ENCODE results near the gene NDFIP1.
A peak's percentile ranks its signal among the peaks of the same experiment; 100 is the strongest.
"Not testable (repeated sequence)": the region's sequence is repeated elsewhere in the genome, so short reads cannot be mapped to it uniquely, and the experiment has no call there.

The NDFIP1 gene

GRCh38 chr5:142186857-142187594, 78.4 kb downstream of the NDFIP1 start:
- Mint-ChIP-seq H3K27me3 (ENCODE audit: low read depth) (peaks cover 8% of the 10 kb centered on the region), H3K4me3 (no peak overlapping the region), H3K27ac (no peak overlapping the region), H3K4me1 (ENCODE audit: low read depth) (peaks cover 4% of the 10 kb centered on the region), H3K9me3 (no peaks in the 10 kb centered on the region), H3K36me3 (ENCODE audit: low read depth) (no peaks in the 10 kb centered on the region)
- DNase-seq (ENCODE audit: low spot score), result no peak

DNA sequence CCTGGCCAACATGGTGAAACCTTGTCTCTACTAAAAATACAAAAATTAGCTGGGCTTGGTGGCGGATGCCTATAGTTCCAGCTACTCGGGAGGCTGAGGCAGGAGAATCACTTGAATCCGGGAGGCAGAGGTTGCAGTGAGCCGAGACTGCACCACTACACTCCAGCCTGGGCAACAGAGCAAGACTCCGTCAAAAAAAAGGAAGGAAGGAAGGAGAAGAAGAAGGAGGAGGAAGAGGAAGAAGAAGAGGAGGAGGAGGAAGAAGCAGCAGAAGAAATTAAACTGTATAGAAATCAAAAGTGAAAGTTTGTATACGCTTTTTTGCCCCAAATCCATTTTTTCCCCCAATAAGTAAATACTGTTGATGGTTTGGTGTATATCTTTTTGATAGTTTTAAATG, 80.1 kb downstream of the NDFIP1 start:
- H3K9me3 Mint-ChIP-seq; H3K36me3 Mint-ChIP-seq (ENCODE audit: low read depth); H3K27me3 Mint-ChIP-seq (ENCODE audit: low read depth); H3K27ac Mint-ChIP-seq; H3K4me1 Mint-ChIP-seq (ENCODE audit: low read depth); DNase-seq (ENCODE audit: low spot score): not testable (repeated sequence)
- H3K4me3 Mint-ChIP-seq, result peak overlapping the region; percentile 54

GRCh38 chr5:142189813-142190212, 81.2 kb downstream of the NDFIP1 start:
- DNase-seq (ENCODE audit: low spot score), result no peak
- Mint-ChIP-seq H3K4me3 (no peak overlapping the region), H3K36me3 (ENCODE audit: low read depth) (no peaks in the 10 kb centered on the region), H3K9me3 (no peaks in the 10 kb centered on the region), H3K27ac (no peak overlapping the region), H3K4me1 (ENCODE audit: low read depth) (peaks cover 4% of the 10 kb centered on the region), H3K27me3 (ENCODE audit: low read depth) (peaks cover 8% of the 10 kb centered on the region)

DNA sequence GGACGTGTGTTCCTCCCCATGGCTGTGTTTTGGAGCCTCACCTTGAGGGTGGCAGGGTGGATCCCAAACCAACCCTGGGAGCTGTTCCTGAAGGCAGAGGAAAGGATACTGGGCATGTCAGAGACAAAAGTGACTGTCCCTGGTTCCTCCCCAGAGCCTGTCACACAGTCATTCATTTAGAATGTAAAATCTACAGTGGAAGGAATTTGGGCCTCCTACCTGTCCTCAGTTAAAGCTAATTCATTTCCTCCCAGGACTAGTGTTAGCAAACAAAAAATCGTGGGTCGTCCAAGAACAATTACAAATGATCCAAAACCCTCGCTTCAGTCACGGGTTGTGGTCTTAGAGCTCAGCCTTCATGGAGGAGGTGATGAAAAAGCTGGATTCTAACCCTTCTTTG, 83.2 kb downstream of the NDFIP1 start:
- H3K4me1 Mint-ChIP-seq (ENCODE audit: low read depth), result peaks cover 4% of the 10 kb centered on the region
- no peak overlapping the region for H3K4me3 Mint-ChIP-seq
- H3K36me3 Mint-ChIP-seq (ENCODE audit: low read depth), result no peaks in the 10 kb centered on the region
- no peaks in the 10 kb centered on the region for H3K9me3 Mint-ChIP-seq
- H3K27ac Mint-ChIP-seq, result no peak overlapping the region
- DNase-seq (ENCODE audit: low spot score), result no peak
- H3K27me3 Mint-ChIP-seq (ENCODE audit: low read depth), result peaks cover 8% of the 10 kb centered on the region

DNA sequence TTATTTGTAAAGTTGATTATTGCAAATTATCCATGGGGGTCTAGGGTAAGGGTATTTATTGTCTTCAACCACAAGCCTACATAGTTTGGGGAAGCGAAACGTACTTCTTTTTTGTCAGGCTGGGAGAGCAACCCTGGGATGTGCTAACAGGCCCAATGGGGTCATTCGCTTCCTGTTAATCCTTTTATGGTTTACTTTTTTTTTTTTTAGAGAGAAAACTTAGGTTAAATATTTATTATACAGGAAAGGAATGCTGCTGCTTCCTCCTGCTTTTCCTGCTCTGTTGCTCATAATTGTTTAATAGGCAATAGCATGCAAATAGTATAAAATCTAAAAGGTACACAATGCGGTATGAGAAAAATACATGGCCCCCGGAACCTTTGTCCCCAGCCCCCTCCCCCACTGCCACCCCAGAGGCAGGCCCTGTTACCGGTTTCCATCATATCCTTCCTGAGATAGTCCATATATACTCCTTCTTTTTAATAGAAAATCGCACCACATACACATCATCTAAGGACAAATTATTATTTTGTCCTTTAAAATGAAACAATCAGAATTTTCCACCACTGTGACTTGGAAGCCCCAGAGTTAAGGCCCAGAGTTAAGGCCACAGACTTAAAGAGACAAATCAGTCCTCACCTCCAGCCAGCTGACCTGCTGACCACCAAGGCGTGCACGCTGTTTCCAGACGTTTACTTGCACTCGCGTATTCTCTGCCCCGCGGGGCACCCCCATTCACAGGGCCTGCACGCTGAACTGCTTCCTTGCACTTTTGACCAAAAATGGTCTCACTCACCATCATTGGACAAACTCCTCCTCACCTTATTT, 83.9 kb downstream of the NDFIP1 start:
- Mint-ChIP-seq H3K9me3 (no peaks in the 10 kb centered on the region), H3K4me3 (no peak overlapping the region), H3K27ac (no peak overlapping the region), H3K36me3 (ENCODE audit: low read depth) (no peaks in the 10 kb centered on the region), H3K27me3 (ENCODE audit: low read depth) (peaks cover 5% of the 10 kb centered on the region), H3K4me1 (ENCODE audit: low read depth) (peaks cover 3% of the 10 kb centered on the region)
- no peak for DNase-seq (ENCODE audit: low spot score)

- no peaks in the 10 kb centered on the region for H3K9me3 Mint-ChIP-seq
- peaks cover 2% of the 10 kb centered on the region for H3K27me3 Mint-ChIP-seq (ENCODE audit: low read depth)
- no peak overlapping the region for H3K4me3 Mint-ChIP-seq
- H3K27ac Mint-ChIP-seq, result no peak overlapping the region
- DNase-seq (ENCODE audit: low spot score), result no peak
- no peaks in the 10 kb centered on the region for H3K36me3 Mint-ChIP-seq (ENCODE audit: low read depth)
- H3K4me1 Mint-ChIP-seq (ENCODE audit: low read depth), result peaks cover 2% of the 10 kb centered on the region
These were observed 84.5 kb downstream of the NDFIP1 start for GRCh38 chr5:142193114-142193428.

GRCh38 chr5:142197098-142197497, 88.5 kb downstream of the NDFIP1 start:
- no peaks in the 10 kb centered on the region for H3K36me3 Mint-ChIP-seq (ENCODE audit: low read depth)
- H3K9me3 Mint-ChIP-seq, result no peaks in the 10 kb centered on the region
- H3K4me1 Mint-ChIP-seq (ENCODE audit: low read depth), result no peaks in the 10 kb centered on the region
- no peak overlapping the region for H3K4me3 Mint-ChIP-seq
- no peak overlapping the region for H3K27ac Mint-ChIP-seq
- no peak for DNase-seq (ENCODE audit: low spot score)
- H3K27me3 Mint-ChIP-seq (ENCODE audit: low read depth), result peaks cover 6% of the 10 kb centered on the region

- DNase-seq (ENCODE audit: low spot score), result no peak
- H3K4me1 Mint-ChIP-seq (ENCODE audit: low read depth), result no peaks in the 10 kb centered on the region
- H3K27me3 Mint-ChIP-seq (ENCODE audit: low read depth), result peaks cover 6% of the 10 kb centered on the region
- H3K27ac Mint-ChIP-seq, result no peak overlapping the region
- H3K9me3 Mint-ChIP-seq, result no peaks in the 10 kb centered on the region
- H3K36me3 Mint-ChIP-seq (ENCODE audit: low read depth), result no peaks in the 10 kb centered on the region
- no peak overlapping the region for H3K4me3 Mint-ChIP-seq
These were observed 89.2 kb downstream of the NDFIP1 start for GRCh38 chr5:142197781-142198180.

- Mint-ChIP-seq H3K27me3 (ENCODE audit: low read depth) (peaks cover 6% of the 10 kb centered on the region), H3K27ac (no peak overlapping the region), H3K4me3 (no peak overlapping the region), H3K36me3 (ENCODE audit: low read depth) (no peaks in the 10 kb centered on the region), H3K9me3 (no peaks in the 10 kb centered on the region), H3K4me1 (ENCODE audit: low read depth) (no peaks in the 10 kb centered on the region)
- DNase-seq (ENCODE audit: low spot score), result no peak
These were observed 90.8 kb downstream of the NDFIP1 start for GRCh38 chr5:142199388-142199787.

DNA sequence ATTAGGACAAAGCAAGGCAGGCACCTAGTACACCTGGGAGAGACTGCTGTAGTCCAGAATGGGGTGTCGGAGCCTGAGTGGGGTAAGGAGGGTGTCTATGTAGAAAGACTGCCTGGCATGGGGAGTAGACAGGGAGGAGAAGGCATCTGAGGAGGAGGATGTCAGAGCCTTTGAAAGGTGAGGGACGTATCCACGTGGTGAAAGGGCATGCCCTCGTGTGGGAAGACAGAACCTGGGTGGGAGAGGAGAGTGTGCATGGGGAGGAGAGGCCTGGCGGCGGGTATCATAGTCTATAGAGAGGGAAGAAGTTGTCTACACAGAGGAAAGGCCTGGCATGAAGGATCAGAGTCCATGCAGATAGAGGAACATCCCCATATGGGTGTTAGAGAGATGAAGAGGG, 91.8 kb downstream of the NDFIP1 start:
- Mint-ChIP-seq H3K4me1 (ENCODE audit: low read depth) (no peaks in the 10 kb centered on the region), H3K27me3 (ENCODE audit: low read depth) (peaks cover 6% of the 10 kb centered on the region), H3K9me3 (no peaks in the 10 kb centered on the region), H3K4me3 (no peak overlapping the region), H3K27ac (no peak overlapping the region), H3K36me3 (ENCODE audit: low read depth) (no peaks in the 10 kb centered on the region)
- no peak for DNase-seq (ENCODE audit: low spot score)

GRCh38 chr5:142201471-142201887, 92.9 kb downstream of the NDFIP1 start:
- H3K36me3 Mint-ChIP-seq (ENCODE audit: low read depth), result no peaks in the 10 kb centered on the region
- no peaks in the 10 kb centered on the region for H3K9me3 Mint-ChIP-seq
- no peak overlapping the region for H3K27ac Mint-ChIP-seq
- H3K27me3 Mint-ChIP-seq (ENCODE audit: low read depth), result peaks cover 6% of the 10 kb centered on the region
- no peak overlapping the region for H3K4me3 Mint-ChIP-seq
- no peak for DNase-seq (ENCODE audit: low spot score)
- no peaks in the 10 kb centered on the region for H3K4me1 Mint-ChIP-seq (ENCODE audit: low read depth)

GRCh38 chr5:142202282-142202681, 93.7 kb downstream of the NDFIP1 start:
- Mint-ChIP-seq H3K27ac (no peak overlapping the region), H3K9me3 (no peaks in the 10 kb centered on the region), H3K4me1 (ENCODE audit: low read depth) (no peaks in the 10 kb centered on the region), H3K27me3 (ENCODE audit: low read depth) (peaks cover 6% of the 10 kb centered on the region), H3K4me3 (no peak overlapping the region), H3K36me3 (ENCODE audit: low read depth) (no peaks in the 10 kb centered on the region)
- no peak for DNase-seq (ENCODE audit: low spot score)

Measured in T-helper 2 cell treated with Interferon-gamma antibody and Interleukin-4, amounts not matched to agents 5 μg/mL and 100 μg/mL, for 36 hours (primary cell).